Smooth muscle cell (in vitro differentiated cells): ENCODE data around the gene SORBS1. TPM values are rescaled to one million over a fixed set of nuclear protein-coding genes. Genes with fewer than 3 reads are reported as not detected.

Experiments used
- DNase-seq: peaks from one replicate; lab custom pipeline; 2025; ENCODE audit not compliant: unreplicated experiment; lab: John Stamatoyannopoulos, UW
- H2AFZ ChIP-seq: fragments of 200-600 bp; sonication (generic); 2 replicates; pipeline ENCODE4 v1.6.0; 2016; ENCODE audit warnings: antibody characterized with exemption, low read depth, mild to moderate bottlenecking
- H3F3A ChIP-seq: fragments of 200-600 bp; sonication (generic); 2 replicates; pipeline ENCODE4 v1.6.0; 2017; ENCODE audit warnings: antibody characterized with exemption, low read depth
- H3K27ac ChIP-seq: fragments of 200-600 bp; sonication (generic); 2 replicates; pipeline ENCODE4 v1.5.1; 2016; ENCODE audit warnings: low read depth, mild to moderate bottlenecking
- H3K27me3 ChIP-seq: fragments of 200-600 bp; sonication (generic); 2 replicates; pipeline ENCODE4 v1.6.1; 2016; ENCODE audit warnings: low read depth, mild to moderate bottlenecking
- H3K36me3 ChIP-seq: fragments of 200-600 bp; sonication (generic); 2 replicates; pipeline ENCODE4 v1.5.1; 2016; ENCODE audit warnings: low read depth
- H3K4me1 ChIP-seq: fragments of 200-600 bp; sonication (generic); 2 replicates; pipeline ENCODE4 v1.5.1; 2016; ENCODE audit warnings: low read depth
- H3K4me2 ChIP-seq: fragments of 200-600 bp; sonication (generic); 2 replicates; pipeline ENCODE4 v1.6.0; 2016; ENCODE audit warnings: mild to moderate bottlenecking
- H3K4me3 ChIP-seq: fragments of 200-600 bp; sonication (generic); 2 replicates; pipeline ENCODE4 v1.5.1; 2016; ENCODE audit warnings: mild to moderate bottlenecking
- H3K79me2 ChIP-seq: fragments of 200-600 bp; sonication (generic); 2 replicates; pipeline ENCODE4 v1.6.0; 2016; ENCODE audit warnings: low read depth, mild to moderate bottlenecking
- H3K9ac ChIP-seq: fragments of 200-600 bp; sonication (generic); 2 replicates; pipeline ENCODE4 v1.6.0; 2016; ENCODE audit warnings: low read depth
- H3K9me3 ChIP-seq: fragments of 200-600 bp; sonication (generic); replicated peaks from 2 replicates; pipeline ENCODE4 v1.5.1; 2016; ENCODE audit warnings: low read depth
- H4K20me1 ChIP-seq: fragments of 200-600 bp; sonication (generic); 2 replicates; pipeline ENCODE4 v1.6.0; 2016; ENCODE audit warnings: low read depth
- WGBS: methylation state at CpG from one replicate; pipeline ENCODE4 v1.1.7; 2016; ENCODE audit warnings: low lambda C conversion rate; 5-methylcytosine and 5-hydroxymethylcytosine counted together
- polyA plus RNA-seq: library from polyadenylated mRNA; unstranded; fragments of >200 nt; fragmentation: Nextera tagmentation; extraction: Ambion mirVana; gene quantifications from 2 replicates; pipeline ENCODE4 v1.2.1, GENCODE V29; 2016
- total RNA-seq: library from RNA; depleted of rRNA; stranded (reverse); fragments of >200 nt; gene quantifications from 2 replicates; pipeline ENCODE4 v1.2.3, GENCODE V29; 2014
- TF ChIP-seq, protein P1 (sequence below): fragments of 200-600 bp; sonication (generic); IDR thresholded peaks from 2 replicates; pipeline ENCODE4 v1.5.1; 2017; ENCODE audit warnings: borderline replicate concordance, mild to moderate bottlenecking, antibody characterized with exemption; ENCODE audit not compliant: insufficient read depth, poor library complexity, severe bottlenecking

SORBS1 gene
- total and polyA plus RNA-seq, 2 experiments from 2014 or later: 14.6 to 21.0 TPM

DNA sequence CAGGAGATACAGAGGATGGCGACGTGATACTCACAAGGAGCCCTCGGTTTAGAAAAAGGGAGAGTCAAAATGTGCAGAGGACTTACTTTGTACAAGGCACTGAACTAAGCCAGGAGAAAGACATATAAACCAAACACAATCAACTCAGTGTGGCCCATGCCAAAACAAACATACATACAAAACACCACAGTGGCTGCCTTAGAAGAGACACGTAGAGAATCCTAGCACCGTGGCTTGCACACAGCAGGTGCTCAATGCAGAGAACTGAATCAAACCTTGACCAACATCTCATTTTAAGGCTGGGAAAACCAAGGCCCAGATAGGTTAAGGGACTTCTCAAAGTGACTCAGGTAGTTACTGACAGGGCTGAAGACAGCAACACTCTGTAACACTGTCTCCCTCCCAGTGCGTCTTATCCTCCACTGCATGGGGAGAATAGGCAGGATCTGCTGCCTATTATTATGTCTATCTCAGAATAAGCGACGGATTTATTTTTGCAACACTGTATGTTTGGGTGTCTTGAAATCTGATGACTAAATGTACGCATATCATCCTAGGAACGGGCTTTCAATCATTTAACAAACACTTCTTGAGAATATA, 11.0 kb downstream of the SORBS1 start:
- WGBS: 93% methylated on average over 10 of the region's 10 CpGs
- TF ChIP-seq, protein P1, sequence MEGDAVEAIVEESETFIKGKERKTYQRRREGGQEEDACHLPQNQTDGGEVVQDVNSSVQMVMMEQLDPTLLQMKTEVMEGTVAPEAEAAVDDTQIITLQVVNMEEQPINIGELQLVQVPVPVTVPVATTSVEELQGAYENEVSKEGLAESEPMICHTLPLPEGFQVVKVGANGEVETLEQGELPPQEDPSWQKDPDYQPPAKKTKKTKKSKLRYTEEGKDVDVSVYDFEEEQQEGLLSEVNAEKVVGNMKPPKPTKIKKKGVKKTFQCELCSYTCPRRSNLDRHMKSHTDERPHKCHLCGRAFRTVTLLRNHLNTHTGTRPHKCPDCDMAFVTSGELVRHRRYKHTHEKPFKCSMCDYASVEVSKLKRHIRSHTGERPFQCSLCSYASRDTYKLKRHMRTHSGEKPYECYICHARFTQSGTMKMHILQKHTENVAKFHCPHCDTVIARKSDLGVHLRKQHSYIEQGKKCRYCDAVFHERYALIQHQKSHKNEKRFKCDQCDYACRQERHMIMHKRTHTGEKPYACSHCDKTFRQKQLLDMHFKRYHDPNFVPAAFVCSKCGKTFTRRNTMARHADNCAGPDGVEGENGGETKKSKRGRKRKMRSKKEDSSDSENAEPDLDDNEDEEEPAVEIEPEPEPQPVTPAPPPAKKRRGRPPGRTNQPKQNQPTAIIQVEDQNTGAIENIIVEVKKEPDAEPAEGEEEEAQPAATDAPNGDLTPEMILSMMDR: no peak

DNA sequence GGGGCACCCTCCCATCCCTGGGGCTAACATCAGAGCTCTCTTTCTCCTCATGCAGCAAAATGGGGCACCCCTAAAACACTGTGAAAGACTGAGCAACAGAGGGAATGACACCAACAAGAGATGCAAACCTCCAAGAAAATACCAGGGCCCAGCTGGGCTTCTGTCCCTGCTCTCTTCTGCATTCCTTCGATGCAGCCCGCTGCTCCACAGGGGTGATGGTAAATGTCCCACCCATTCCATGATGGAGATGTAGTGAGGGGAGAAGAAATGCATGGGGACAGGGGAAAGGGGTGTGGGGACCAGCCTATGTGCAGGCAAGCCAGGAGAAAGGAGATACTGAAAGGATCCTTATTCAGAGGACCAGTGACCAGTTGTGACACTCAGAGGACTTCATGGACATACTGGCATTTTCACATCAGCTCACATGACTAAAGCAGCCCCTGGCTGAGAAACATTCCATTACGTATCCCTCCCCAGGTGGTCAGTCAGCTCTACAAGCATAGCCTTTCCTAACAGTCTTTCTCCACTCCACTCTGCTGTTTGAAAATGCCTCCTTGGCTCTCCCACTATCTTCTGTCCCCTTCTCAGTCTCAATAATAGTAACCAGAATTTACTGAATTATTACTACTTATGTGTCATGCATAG, 13.3 kb downstream of the SORBS1 start:
- H3K4me1 ChIP-seq: peaks cover 6% of the 10 kb centered on the region
- no peak overlapping the region for H3K9ac ChIP-seq
- H2AFZ ChIP-seq: no peak overlapping the region
- TF ChIP-seq, protein P1: no peak
- WGBS: 87% methylated on average over 3 of the region's 3 CpGs
- H3K4me3 ChIP-seq: no peak overlapping the region
- no peak for DNase-seq
- no peaks in the 10 kb centered on the region for H3F3A ChIP-seq
- H3K27ac ChIP-seq: no peak overlapping the region
- no peak overlapping the region for H3K4me2 ChIP-seq
- peaks cover 24% of the 10 kb centered on the region for H4K20me1 ChIP-seq
- no peaks in the 10 kb centered on the region for H3K36me3 ChIP-seq
- no peaks in the 10 kb centered on the region for H3K27me3 ChIP-seq
- H3K79me2 ChIP-seq: peaks cover 46% of the 10 kb centered on the region
- H3K9me3 ChIP-seq: no peaks in the 10 kb centered on the region

More for the DNA sequence above, 11.0 kb downstream of the SORBS1 start:
- no peaks in the 10 kb centered on the region for H3K9me3 ChIP-seq
- no peak overlapping the region for H3K9ac ChIP-seq
- no peak overlapping the region for H3K27ac ChIP-seq
- peaks cover 6% of the 10 kb centered on the region for H3K4me1 ChIP-seq
- no peaks in the 10 kb centered on the region for H3F3A ChIP-seq
- H3K36me3 ChIP-seq: no peaks in the 10 kb centered on the region
- no peaks in the 10 kb centered on the region for H3K27me3 ChIP-seq
- H3K4me3 ChIP-seq: no peak overlapping the region
- H3K4me2 ChIP-seq: no peak overlapping the region
- H2AFZ ChIP-seq: no peak overlapping the region
- H3K79me2 ChIP-seq: peaks cover 67% of the 10 kb centered on the region
- H4K20me1 ChIP-seq: peaks cover 12% of the 10 kb centered on the region
- DNase-seq: no peak

DNA sequence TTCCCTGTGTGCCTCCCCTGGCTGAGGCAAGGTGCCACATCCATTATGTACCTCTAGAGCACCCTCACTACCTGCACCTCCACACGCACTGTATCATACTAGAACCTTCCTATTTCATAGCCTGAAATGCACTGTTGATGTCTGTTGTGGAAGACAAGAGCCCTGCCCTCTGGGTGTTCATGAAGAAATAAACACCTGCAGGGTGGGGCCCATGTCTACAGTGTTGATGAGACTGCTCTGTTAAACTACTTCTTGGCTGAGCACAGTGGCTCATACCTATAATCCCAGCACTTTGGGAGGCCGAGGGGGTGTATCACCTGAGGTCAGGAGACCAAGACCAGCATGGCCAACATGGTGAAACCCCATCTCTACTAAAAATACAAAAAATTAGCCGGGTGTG, 14.0 kb downstream of the SORBS1 start:
- no peak for DNase-seq
- Histone ChIP-seq H3K27ac (no peak overlapping the region), H3K9me3 (no peaks in the 10 kb centered on the region), H3K9ac (no peak overlapping the region), H3K79me2 (peaks cover 43% of the 10 kb centered on the region), H2AFZ (no peak overlapping the region), H3F3A (no peaks in the 10 kb centered on the region), H3K27me3 (no peaks in the 10 kb centered on the region), H4K20me1 (peaks cover 24% of the 10 kb centered on the region), H3K4me2 (no peak overlapping the region), H3K4me3 (no peak overlapping the region), H3K36me3 (no peaks in the 10 kb centered on the region), H3K4me1 (peaks cover 6% of the 10 kb centered on the region)
- TF ChIP-seq, protein P1: no peak
- WGBS: 79% methylated on average over 3 of the region's 3 CpGs
